Measurements from ENCODE around the gene ESYT1. TPM values are rescaled to one million over a fixed set of nuclear protein-coding genes. Genes with fewer than 3 reads are reported as not detected.

The ESYT1 gene
- 100 to 1,000 TPM; 319 to 322 TPM for total RNA-seq

GRCh38 chr12:56127888-56128669 is at the start of gene ESYT1:
TSS of gene ESYT1 (plus strand) at chr12:56128267. CDS start at chr12:56128320, 53 bp downstream.

GRCh38 chr12:56079723-56080555 is 48.1 kb upstream of the ESYT1 start, which contains the start of gene ERBB3:
TSS of gene ERBB3 (plus strand) at chr12:56080165. CDS start at chr12:56080301, 136 bp downstream.

GRCh38 chr12:56104109-56104814 is 23.8 kb upstream of the ESYT1 start, which contains the start of gene PA2G4:
TSS of gene PA2G4 (plus strand) at chr12:56104559. CDS start at chr12:56104738, 179 bp downstream.

GRCh38 chr12:56116267-56117081 is 11.6 kb upstream of the ESYT1 start, which contains the start of gene RPL41:
TSS of gene RPL41 (plus strand) at chr12:56116633.

GRCh38 chr12:56117778-56118687 is 10.0 kb upstream of the ESYT1 start, which contains the start of gene ZC3H10:
TSS of gene ZC3H10 (plus strand) at chr12:56118266. CDS start at chr12:56120563, 2,297 bp downstream.

GRCh38 chr12:56152132-56152755 is 24.2 kb downstream of the ESYT1 start, which contains the start of gene MYL6B:
TSS of gene MYL6B (plus strand) at chr12:56152587. CDS start at chr12:56153919, 1,332 bp downstream.

GRCh38 chr12:56158029-56158925 is 30.2 kb downstream of the ESYT1 start, which contains the start of gene MYL6:
TSS of gene MYL6 (plus strand) at chr12:56158359. CDS start at chr12:56158402, 43 bp downstream.

GRCh38 chr12:56189099-56189917 is 61.2 kb downstream of the ESYT1 start, which contains the start of gene SMARCC2:
TSS of gene SMARCC2 (minus strand) at chr12:56189483. CDS start at chr12:56189461, 22 bp downstream.

Other genes with a start within 250 kb of the ESYT1 start
- gene PYM1, start 200.4 kb upstream of the ESYT1 start, total RNA-seq, result 10 to 100 TPM; 54.0 to 55.4 TPM
- gene DGKA, start 197.1 kb upstream of the ESYT1 start, total RNA-seq, result 1,000 to 10,000 TPM in 1 of 2 experiments, 100 to 1,000 TPM in 1; 954 to 1,054 TPM
- gene PMEL, start 162.2 kb upstream of the ESYT1 start, total RNA-seq, result not detected
- gene CDK2, start 161.4 kb upstream of the ESYT1 start, total RNA-seq, result 10 to 100 TPM; 75.4 to 81.8 TPM
- 10 to 100 TPM; 68.5 to 68.8 TPM for gene RAB5B, start 154.2 kb upstream of the ESYT1 start, total RNA-seq
- gene SUOX, start 131.0 kb upstream of the ESYT1 start, total RNA-seq, result 1 to 10 TPM; 3.5 to 4.9 TPM
- gene IKZF4, start 107.2 kb upstream of the ESYT1 start, total RNA-seq, result 10 to 100 TPM; 20.0 to 21.3 TPM
- gene RPS26, start 86.3 kb upstream of the ESYT1 start, total RNA-seq, result 10 to 100 TPM; 38.9 to 51.3 TPM
- 1 to 10 TPM; 1.7 to 2.1 TPM for gene ERBB3, start 48.1 kb upstream of the ESYT1 start, total RNA-seq
- gene PA2G4, start 23.7 kb upstream of the ESYT1 start, total RNA-seq, result 100 to 1,000 TPM; 215 to 216 TPM
- gene RPL41, start 11.6 kb upstream of the ESYT1 start, total RNA-seq, result 1,000 to 10,000 TPM; 4,850 to 4,973 TPM
- gene ZC3H10, start 10.0 kb upstream of the ESYT1 start, total RNA-seq, result 1 to 10 TPM; 8.3 to 8.7 TPM
- 10 to 100 TPM; 40.3 to 42.7 TPM for gene MYL6B, start 24.3 kb downstream of the ESYT1 start, total RNA-seq
- gene MYL6, start 30.1 kb downstream of the ESYT1 start, total RNA-seq, result 1,000 to 10,000 TPM; 1,338 to 1,378 TPM
- 100 to 1,000 TPM; 129 to 131 TPM for gene SMARCC2, start 61.2 kb downstream of the ESYT1 start, total RNA-seq
- 10 to 100 TPM; 31.6 to 33.1 TPM for gene RNF41, start 93.7 kb downstream of the ESYT1 start, total RNA-seq
- 10 to 100 TPM; 39.3 to 41.8 TPM for gene NABP2, start 96.1 kb downstream of the ESYT1 start, total RNA-seq
- gene SLC39A5, start 101.8 kb downstream of the ESYT1 start, total RNA-seq, result under 1 TPM; 0.51 to 0.58 TPM
- 10 to 100 TPM; 32.0 to 39.6 TPM for gene ANKRD52, start 130.1 kb downstream of the ESYT1 start, total RNA-seq
- gene COQ10A, start 138.7 kb downstream of the ESYT1 start, total RNA-seq, result 10 to 100 TPM; 15.2 to 19.4 TPM
- 100 to 1,000 TPM; 190 to 197 TPM for gene CS, start 172.1 kb downstream of the ESYT1 start, total RNA-seq
- 100 to 1,000 TPM in 1 of 2 experiments, 10 to 100 TPM in 1; 95.0 to 103 TPM for gene CNPY2, start 187.7 kb downstream of the ESYT1 start, total RNA-seq
- 10 to 100 TPM; 82.8 to 85.2 TPM for gene PAN2, start 205.7 kb downstream of the ESYT1 start, total RNA-seq
- gene IL23A, start 210.6 kb downstream of the ESYT1 start, total RNA-seq, result 10 to 100 TPM; 15.8 to 17.3 TPM
- gene STAT2, start 231.8 kb downstream of the ESYT1 start, total RNA-seq, result 100 to 1,000 TPM; 172 to 182 TPM
- gene APOF, start 234.6 kb downstream of the ESYT1 start, total RNA-seq, result not detected